Erythroblast (primary cell): ENCODE data around the gene MIPOL1.

Source experiments
- GATA1 ChIP-seq: IDR thresholded peaks from 2 replicates; pipeline ENCODE4 v1.6.1; 2011; ENCODE audit warnings: low read depth, mild to moderate bottlenecking, control low read depth, low read length, moderate library complexity
- POLR2A ChIP-seq: IDR thresholded peaks from 2 replicates; pipeline ENCODE4 v1.6.1; 2011; ENCODE audit warnings: mild to moderate bottlenecking, low read length

DNA sequence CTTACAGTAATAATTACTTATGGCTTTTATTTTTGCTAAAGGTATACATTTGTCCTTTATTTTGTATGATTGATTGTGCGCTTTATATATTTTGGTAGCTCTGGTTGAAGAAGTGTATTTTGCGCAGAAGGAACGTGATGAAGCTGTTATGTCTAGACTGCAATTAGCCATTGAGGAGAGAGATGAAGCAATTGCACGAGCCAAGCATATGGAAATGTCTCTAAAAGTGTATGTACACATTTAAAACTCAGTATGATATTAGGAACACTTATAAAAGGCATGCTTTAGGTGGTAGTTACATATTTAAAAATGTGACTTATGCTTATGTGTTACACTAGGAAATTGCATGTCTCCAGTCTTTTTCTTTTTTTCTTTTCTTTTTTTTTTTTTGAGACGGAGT is 87.5 kb downstream of the MIPOL1 start:
- no peak for TF ChIP-seq POLR2A
- no peak for TF ChIP-seq GATA1
